HepG2 (cell line): ENCODE data around the gene STUM. TPM values are rescaled to one million over a fixed set of nuclear protein-coding genes. Genes with fewer than 3 reads are reported as not detected.

Experiments used
- TFE3 ChIP-seq: IDR thresholded peaks from 2 replicates; pipeline ENCODE4 v1.6.1; 2016
- ZNF747 ChIP-seq: sonication (generic); formaldehyde crosslinking; IDR thresholded peaks from 2 replicates; pipeline ENCODE4 v1.8.1; 2023; ENCODE audit warnings: missing genetic modification reagents, mild to moderate bottlenecking, borderline replicate concordance
- ZNF766 ChIP-seq: sonication (generic); formaldehyde crosslinking; IDR thresholded peaks from 2 replicates; pipeline ENCODE4 v1.5.0; 2020; ENCODE audit warnings: missing genetic modification reagents, borderline replicate concordance
- polyA plus RNA-seq, 8 experiments: library from polyadenylated mRNA; depleted of rRNA in 3 of 8; stranded (reverse) in 7 of 8; unstranded in 1 of 8; fragments of >200 nt; fragmentation: Illumina TruSeq in 4 of 8; extraction: Trizol in 4 of 8; gene quantifications; 2 replicates each; pipeline versions ENCODE4 v1.2.1 to v1.2.3, GENCODE V29; 2011 to 2016; ENCODE audit warnings: low read depth in 4 of 8, missing spikeins in 1 of 8, mixed read lengths in 1 of 8; ENCODE audit not compliant: insufficient read depth in 1 of 8
- total RNA-seq, 5 experiments: library from RNA; depleted of rRNA; stranded (reverse); fragments of >200 nt; fragmentation: Illumina TruSeq; extraction: Trizol; gene quantifications; 2 replicates each; pipeline ENCODE4 v1.2.3, GENCODE V29; 2016; ENCODE audit warnings: low read depth in 1 of 5
- TF ChIP-seq, protein P1 (sequence below): sonication (generic); formaldehyde crosslinking; IDR thresholded peaks from 2 replicates; pipeline ENCODE4 v1.4.0; 2020; ENCODE audit warnings: missing genetic modification reagents, mild to moderate bottlenecking, borderline replicate concordance
- TF ChIP-seq, protein P2 (sequence below): sonication (generic); formaldehyde crosslinking; IDR thresholded peaks from 2 replicates; pipeline ENCODE4 v1.5.0; 2020; ENCODE audit warnings: mild to moderate bottlenecking, missing genetic modification reagents, borderline replicate concordance

Gene STUM
- total and polyA plus RNA-seq, 2 of the 13 experiments (the other 11 are each of a cell fraction or from before 2014, with no cell fraction given) = not detected

DNA sequence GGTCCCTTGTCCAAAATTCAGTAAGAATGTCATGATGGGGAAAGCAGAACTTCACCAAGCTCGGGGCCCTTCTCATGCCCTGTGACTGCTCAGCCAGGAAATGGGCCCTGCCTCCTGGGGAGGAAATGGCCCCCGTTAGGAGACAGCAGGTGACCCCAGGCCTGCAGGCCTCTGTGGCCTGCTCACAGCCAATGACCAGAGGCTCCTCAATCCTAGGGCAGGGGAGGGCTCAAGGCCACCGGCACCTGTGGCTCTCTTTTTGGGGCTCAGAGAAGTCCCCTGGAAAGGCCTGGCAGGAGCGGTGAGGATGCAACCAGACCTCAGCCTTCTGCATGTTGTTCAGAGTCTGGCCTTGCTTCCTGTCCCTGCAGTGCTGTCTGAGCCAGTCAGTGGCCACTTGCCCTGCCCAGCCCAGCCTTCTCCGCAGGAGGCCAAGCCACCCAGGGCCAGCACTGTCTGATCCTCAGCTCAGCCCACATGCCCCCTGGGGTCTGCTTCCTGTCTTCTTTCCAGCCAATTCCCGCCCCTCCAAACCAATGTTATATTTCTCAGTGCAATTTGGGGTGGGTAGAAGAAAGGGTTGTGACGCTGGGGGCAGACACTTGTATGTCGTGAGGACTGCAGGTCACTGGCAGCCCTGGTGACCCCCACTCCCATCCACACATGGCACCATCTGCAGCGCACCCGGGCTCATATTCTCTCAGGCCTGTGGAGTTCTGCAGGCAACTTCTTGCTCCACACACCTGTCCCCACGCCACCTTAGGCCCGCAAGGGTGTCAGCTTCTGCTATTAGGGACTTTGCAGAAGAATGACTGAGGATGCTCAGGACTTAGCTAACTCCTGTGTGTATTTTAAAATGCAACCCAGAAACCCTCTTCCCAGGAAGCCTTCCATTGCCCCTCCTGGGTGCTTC lies 106.9 kb downstream of the STUM start (continued):
- TF ChIP-seq, protein P1, sequence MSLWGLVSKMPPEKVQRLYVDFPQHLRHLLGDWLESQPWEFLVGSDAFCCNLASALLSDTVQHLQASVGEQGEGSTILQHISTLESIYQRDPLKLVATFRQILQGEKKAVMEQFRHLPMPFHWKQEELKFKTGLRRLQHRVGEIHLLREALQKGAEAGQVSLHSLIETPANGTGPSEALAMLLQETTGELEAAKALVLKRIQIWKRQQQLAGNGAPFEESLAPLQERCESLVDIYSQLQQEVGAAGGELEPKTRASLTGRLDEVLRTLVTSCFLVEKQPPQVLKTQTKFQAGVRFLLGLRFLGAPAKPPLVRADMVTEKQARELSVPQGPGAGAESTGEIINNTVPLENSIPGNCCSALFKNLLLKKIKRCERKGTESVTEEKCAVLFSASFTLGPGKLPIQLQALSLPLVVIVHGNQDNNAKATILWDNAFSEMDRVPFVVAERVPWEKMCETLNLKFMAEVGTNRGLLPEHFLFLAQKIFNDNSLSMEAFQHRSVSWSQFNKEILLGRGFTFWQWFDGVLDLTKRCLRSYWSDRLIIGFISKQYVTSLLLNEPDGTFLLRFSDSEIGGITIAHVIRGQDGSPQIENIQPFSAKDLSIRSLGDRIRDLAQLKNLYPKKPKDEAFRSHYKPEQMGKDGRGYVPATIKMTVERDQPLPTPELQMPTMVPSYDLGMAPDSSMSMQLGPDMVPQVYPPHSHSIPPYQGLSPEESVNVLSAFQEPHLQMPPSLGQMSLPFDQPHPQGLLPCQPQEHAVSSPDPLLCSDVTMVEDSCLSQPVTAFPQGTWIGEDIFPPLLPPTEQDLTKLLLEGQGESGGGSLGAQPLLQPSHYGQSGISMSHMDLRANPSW = no peak
- TF ChIP-seq ZNF766 (CRISPR knock-in tag) (no peak), ZNF747 (CRISPR knock-in tag) (no peak), TFE3 (CRISPR knock-in tag) (no peak)
- TF ChIP-seq, protein P2, sequence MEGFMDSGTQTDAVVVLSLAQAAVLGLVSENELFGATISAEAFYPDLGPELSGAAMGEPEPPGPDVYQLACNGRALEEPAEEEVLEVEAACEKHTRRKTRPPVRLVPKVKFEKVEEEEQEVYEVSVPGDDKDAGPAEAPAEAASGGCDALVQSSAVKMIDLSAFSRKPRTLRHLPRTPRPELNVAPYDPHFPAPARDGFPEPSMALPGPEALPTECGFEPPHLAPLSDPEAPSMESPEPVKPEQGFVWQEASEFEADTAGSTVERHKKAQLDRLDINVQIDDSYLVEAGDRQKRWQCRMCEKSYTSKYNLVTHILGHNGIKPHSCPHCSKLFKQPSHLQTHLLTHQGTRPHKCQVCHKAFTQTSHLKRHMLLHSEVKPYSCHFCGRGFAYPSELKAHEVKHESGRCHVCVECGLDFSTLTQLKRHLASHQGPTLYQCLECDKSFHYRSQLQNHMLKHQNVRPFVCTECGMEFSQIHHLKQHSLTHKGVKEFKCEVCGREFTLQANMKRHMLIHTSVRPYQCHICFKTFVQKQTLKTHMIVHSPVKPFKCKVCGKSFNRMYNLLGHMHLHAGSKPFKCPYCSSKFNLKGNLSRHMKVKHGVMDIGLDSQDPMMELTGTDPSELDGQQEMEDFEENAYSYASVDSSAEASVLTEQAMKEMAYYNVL (CRISPR knock-in tag) = no peak
- TF ChIP-seq, all 625 proteins: peak for 0
